Right forelimb (tissue), 1 donor: ENCODE measurements around the gene CHRNA7.
"Not testable (repeated sequence)": the region's sequence is repeated elsewhere in the genome, so short reads cannot be mapped to it uniquely, and the experiment has no call there.

Experiments
- DNase-seq: peaks from one replicate; pipeline ENCODE4 v3.0.0-alpha.2; 2018

The CHRNA7 gene

GRCh38 chr15:32120577-32121383, 90.5 kb downstream of the CHRNA7 start:
- no peak for DNase-seq

- no peak for DNase-seq
Measured at GRCh38 chr15:32121384-32121695, 91.0 kb downstream of the CHRNA7 start.

- DNase-seq: no peak
Measured at GRCh38 chr15:32122013-32122412, 91.7 kb downstream of the CHRNA7 start.

- no peak for DNase-seq
Measured at GRCh38 chr15:32123473-32123872, 93.2 kb downstream of the CHRNA7 start.

GRCh38 chr15:32124726-32125125, 94.4 kb downstream of the CHRNA7 start:
- no peak for DNase-seq

GRCh38 chr15:32125595-32125994, 95.3 kb downstream of the CHRNA7 start:
- DNase-seq: no peak

- DNase-seq: no peak
Measured at GRCh38 chr15:32129815-32130214, 99.5 kb downstream of the CHRNA7 start.

- DNase-seq: no peak
Measured at GRCh38 chr15:32130823-32131222, 100.5 kb downstream of the CHRNA7 start.

- DNase-seq: no peak
Measured at GRCh38 chr15:32131803-32132202, 101.5 kb downstream of the CHRNA7 start.

GRCh38 chr15:32132859-32133258, 102.5 kb downstream of the CHRNA7 start:
- no peak for DNase-seq

- DNase-seq: no peak
Measured at GRCh38 chr15:32134842-32135241, 104.5 kb downstream of the CHRNA7 start.

GRCh38 chr15:32135335-32135734, 105.0 kb downstream of the CHRNA7 start:
- DNase-seq: no peak

GRCh38 chr15:32145512-32145911, 115.2 kb downstream of the CHRNA7 start:
- DNase-seq: not testable (repeated sequence)

- DNase-seq: no peak
Measured at GRCh38 chr15:32148833-32149555, 118.7 kb downstream of the CHRNA7 start.

GRCh38 chr15:32152574-32152973, 122.3 kb downstream of the CHRNA7 start:
- DNase-seq: no peak

- DNase-seq: not testable (repeated sequence)
Measured at GRCh38 chr15:32153868-32154623, 123.7 kb downstream of the CHRNA7 start.

- not testable (repeated sequence) for DNase-seq
Measured at GRCh38 chr15:32162143-32162542, 131.8 kb downstream of the CHRNA7 start.

GRCh38 chr15:32164065-32164464, 133.8 kb downstream of the CHRNA7 start:
- DNase-seq: not testable (repeated sequence)

- DNase-seq: not testable (repeated sequence)
Measured at GRCh38 chr15:32164747-32165146, 134.4 kb downstream of the CHRNA7 start.

- not testable (repeated sequence) for DNase-seq
Measured at GRCh38 chr15:32165775-32166174, 135.5 kb downstream of the CHRNA7 start.

GRCh38 chr15:32166270-32166669, 136.0 kb downstream of the CHRNA7 start:
- not testable (repeated sequence) for DNase-seq

GRCh38 chr15:32167913-32168312, 137.6 kb downstream of the CHRNA7 start:
- DNase-seq: not testable (repeated sequence)

GRCh38 chr15:32180579-32180978, 150.3 kb downstream of the CHRNA7 start:
- not testable (repeated sequence) for DNase-seq
